K562 (cell line): ENCODE results near the gene NAA15. TPM values are rescaled to one million over a fixed set of nuclear protein-coding genes. Genes with fewer than 3 reads are reported as not detected.

Experiments
- ARNT ChIP-seq, 2 experiments: fragments of 450-650 bp; IDR thresholded peaks; 2 replicates each; pipeline ENCODE4 v1.6.1; 2016; ENCODE audit warnings: mild to moderate bottlenecking in 1 of 2
- BRCA1 ChIP-seq, 2 experiments: fragments of 450-650 bp in 1 of 2; sonication (generic) in 1 of 2; formaldehyde crosslinking in 1 of 2; IDR thresholded peaks; 2 replicates each; pipeline versions ENCODE4 v1.5.0 to v1.6.1; 2017 to 2020; ENCODE audit warnings: mild to moderate bottlenecking in 1 of 2, missing genetic modification reagents in 1 of 2
- BRF1 ChIP-seq: IDR thresholded peaks from 3 replicates; pipeline ENCODE4 v1.6.1; 2011; ENCODE audit warnings: borderline replicate concordance, mild to moderate bottlenecking; ENCODE audit not compliant: insufficient read length; ENCODE audit errors: extremely low read depth
- EHMT2 ChIP-seq: fragments of 450-650 bp; IDR thresholded peaks from 2 replicates; pipeline ENCODE4 v1.6.1; 2018; ENCODE audit warnings: antibody characterized with exemption
- EP400 ChIP-seq: fragments of 450-650 bp; IDR thresholded peaks from 2 replicates; pipeline ENCODE4 v1.6.1; 2017; ENCODE audit warnings: antibody characterized with exemption, mild to moderate bottlenecking, moderate library complexity
- LARP7 ChIP-seq: fragments of 450-650 bp; IDR thresholded peaks from 2 replicates; pipeline ENCODE4 v1.6.1; 2016
- SMARCE1 ChIP-seq: fragments of 450-650 bp; IDR thresholded peaks from 2 replicates; pipeline ENCODE4 v1.7.1; 2016; ENCODE audit warnings: mild to moderate bottlenecking
- SPI1 ChIP-seq: IDR thresholded peaks from 2 replicates; pipeline ENCODE4 v1.6.1; 2011; ENCODE audit warnings: low read depth, low read length, control low read depth, borderline replicate concordance
- TCF7 ChIP-seq: sonication (generic); IDR thresholded peaks from 2 replicates; pipeline ENCODE4 v1.6.1; 2016; ENCODE audit warnings: antibody characterized with exemption, borderline replicate concordance
- ZFX ChIP-seq: sonication (generic); formaldehyde crosslinking; IDR thresholded peaks from 2 replicates; pipeline ENCODE4 v1.8.0; 2022; ENCODE audit warnings: mild to moderate bottlenecking, missing genetic modification reagents, moderate library complexity
- polyA plus RNA-seq, 8 experiments: library from polyadenylated mRNA; depleted of rRNA in 4 of 8; stranded (reverse) in 5 of 8; unstranded in 3 of 8; fragments of >200 nt; fragmentation: Nextera tagmentation in 2 of 8; fragmentation: Illumina TruSeq in 1 of 8; extraction: Ambion mirVana in 2 of 8; extraction: Trizol in 1 of 8; gene quantifications; 2 replicates each; pipeline versions ENCODE4 v1.2.1 to v1.2.3, GENCODE V29; 2011 to 2014; ENCODE audit warnings: inconsistent platforms in 1 of 8, missing spikeins in 1 of 8
- total RNA-seq, 7 experiments: library from RNA; depleted of rRNA in 6 of 7; stranded (reverse); fragments of >200 nt in 6 of 7; fragmentation: Illumina TruSeq in 2 of 7; extraction: Trizol in 2 of 7; gene quantifications; 2 replicates each; pipeline versions ENCODE4 v1.2.1 to v1.2.3, GENCODE V29; 2011 to 2021; ENCODE audit warnings: low replicate concordance in 1 of 7
- TF ChIP-seq, protein P1 (sequence below), 2 experiments: fragments of 450-650 bp in 1 of 2; sonication (generic) in 1 of 2; formaldehyde crosslinking in 1 of 2; IDR thresholded peaks; 2 replicates each; pipeline versions ENCODE4 v1.7.1 to v1.9.0; 2016 to 2022; ENCODE audit warnings: inconsistent platforms in 1 of 2, mild to moderate bottlenecking in 1 of 2, missing genetic modification reagents in 1 of 2
- TF ChIP-seq, protein P2 (sequence below): fragments of 450-650 bp; IDR thresholded peaks from 2 replicates; pipeline ENCODE4 v1.6.1; 2016
- TF ChIP-seq, protein P3 (sequence below): fragments of 450-650 bp; IDR thresholded peaks from 2 replicates; pipeline ENCODE4 v1.6.1; 2017; ENCODE audit warnings: antibody characterized with exemption, mild to moderate bottlenecking

The NAA15 gene
- total and polyA plus RNA-seq, 9 of the 15 experiments (the other 6 are each of a cell fraction or from before 2014, with no cell fraction given), result 37.8 to 117 (median 63.2) TPM

DNA sequence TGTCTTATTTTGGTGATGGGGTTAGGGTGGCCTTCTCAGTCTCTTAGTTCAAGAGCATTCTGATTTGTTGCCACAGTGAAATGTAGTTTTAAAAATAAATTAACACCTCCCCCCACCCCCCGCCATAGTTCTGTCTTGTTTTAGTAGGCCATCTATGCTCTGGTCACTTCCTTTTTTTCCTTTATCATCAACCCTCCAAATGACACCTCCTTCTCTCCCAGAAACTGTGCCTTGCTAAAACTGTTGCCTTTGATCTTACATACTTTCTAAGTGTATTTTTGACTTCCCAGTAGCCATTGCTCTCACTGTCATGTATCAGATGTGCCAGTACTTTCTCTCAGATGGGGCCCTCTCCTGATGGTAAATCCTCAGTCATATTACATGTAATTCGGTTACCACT, 15.4 kb downstream of the NAA15 start (continued):
- TF ChIP-seq, protein P1, sequence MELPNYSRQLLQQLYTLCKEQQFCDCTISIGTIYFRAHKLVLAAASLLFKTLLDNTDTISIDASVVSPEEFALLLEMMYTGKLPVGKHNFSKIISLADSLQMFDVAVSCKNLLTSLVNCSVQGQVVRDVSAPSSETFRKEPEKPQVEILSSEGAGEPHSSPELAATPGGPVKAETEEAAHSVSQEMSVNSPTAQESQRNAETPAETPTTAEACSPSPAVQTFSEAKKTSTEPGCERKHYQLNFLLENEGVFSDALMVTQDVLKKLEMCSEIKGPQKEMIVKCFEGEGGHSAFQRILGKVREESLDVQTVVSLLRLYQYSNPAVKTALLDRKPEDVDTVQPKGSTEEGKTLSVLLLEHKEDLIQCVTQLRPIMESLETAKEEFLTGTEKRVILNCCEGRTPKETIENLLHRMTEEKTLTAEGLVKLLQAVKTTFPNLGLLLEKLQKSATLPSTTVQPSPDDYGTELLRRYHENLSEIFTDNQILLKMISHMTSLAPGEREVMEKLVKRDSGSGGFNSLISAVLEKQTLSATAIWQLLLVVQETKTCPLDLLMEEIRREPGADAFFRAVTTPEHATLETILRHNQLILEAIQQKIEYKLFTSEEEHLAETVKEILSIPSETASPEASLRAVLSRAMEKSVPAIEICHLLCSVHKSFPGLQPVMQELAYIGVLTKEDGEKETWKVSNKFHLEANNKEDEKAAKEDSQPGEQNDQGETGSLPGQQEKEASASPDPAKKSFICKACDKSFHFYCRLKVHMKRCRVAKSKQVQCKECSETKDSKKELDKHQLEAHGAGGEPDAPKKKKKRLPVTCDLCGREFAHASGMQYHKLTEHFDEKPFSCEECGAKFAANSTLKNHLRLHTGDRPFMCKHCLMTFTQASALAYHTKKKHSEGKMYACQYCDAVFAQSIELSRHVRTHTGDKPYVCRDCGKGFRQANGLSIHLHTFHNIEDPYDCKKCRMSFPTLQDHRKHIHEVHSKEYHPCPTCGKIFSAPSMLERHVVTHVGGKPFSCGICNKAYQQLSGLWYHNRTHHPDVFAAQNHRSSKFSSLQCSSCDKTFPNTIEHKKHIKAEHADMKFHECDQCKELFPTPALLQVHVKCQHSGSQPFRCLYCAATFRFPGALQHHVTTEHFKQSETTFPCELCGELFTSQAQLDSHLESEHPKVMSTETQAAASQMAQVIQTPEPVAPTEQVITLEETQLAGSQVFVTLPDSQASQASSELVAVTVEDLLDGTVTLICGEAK (IDR thresholded peaks at IDR 0.05), result no peak
- TF ChIP-seq, protein P1 (CRISPR knock-in tag; IDR thresholded peaks at IDR 0.05), result no peak
- TF ChIP-seq BRF1 (no peak), EHMT2 (peak; percentile 41; the same call in 1 of the 2 replicates), SMARCE1 (peak; percentile 39; the same call in 1 of the 2 replicates), TCF7 (0 out of 2 replicates have a peak, but pooled peaks have one; percentile 75), ZFX (CRISPR knock-in tag) (no peak), ARNT (IDR thresholded peaks at IDR 0.05) (no peak), LARP7 (no peak), BRCA1 (IDR thresholded peaks at IDR 0.05) (no peak), BRCA1 (CRISPR knock-in tag; IDR thresholded peaks at IDR 0.05) (no peak), EP400 (peak; percentile 10; the same call in 1 of the 2 replicates), SPI1 (peak; percentile 94)
- TF ChIP-seq, protein P2, sequence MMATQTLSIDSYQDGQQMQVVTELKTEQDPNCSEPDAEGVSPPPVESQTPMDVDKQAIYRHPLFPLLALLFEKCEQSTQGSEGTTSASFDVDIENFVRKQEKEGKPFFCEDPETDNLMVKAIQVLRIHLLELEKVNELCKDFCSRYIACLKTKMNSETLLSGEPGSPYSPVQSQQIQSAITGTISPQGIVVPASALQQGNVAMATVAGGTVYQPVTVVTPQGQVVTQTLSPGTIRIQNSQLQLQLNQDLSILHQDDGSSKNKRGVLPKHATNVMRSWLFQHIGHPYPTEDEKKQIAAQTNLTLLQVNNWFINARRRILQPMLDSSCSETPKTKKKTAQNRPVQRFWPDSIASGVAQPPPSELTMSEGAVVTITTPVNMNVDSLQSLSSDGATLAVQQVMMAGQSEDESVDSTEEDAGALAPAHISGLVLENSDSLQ, result 0 out of 2 replicates have a peak, but pooled peaks have one; percentile 13
- TF ChIP-seq, protein P3, sequence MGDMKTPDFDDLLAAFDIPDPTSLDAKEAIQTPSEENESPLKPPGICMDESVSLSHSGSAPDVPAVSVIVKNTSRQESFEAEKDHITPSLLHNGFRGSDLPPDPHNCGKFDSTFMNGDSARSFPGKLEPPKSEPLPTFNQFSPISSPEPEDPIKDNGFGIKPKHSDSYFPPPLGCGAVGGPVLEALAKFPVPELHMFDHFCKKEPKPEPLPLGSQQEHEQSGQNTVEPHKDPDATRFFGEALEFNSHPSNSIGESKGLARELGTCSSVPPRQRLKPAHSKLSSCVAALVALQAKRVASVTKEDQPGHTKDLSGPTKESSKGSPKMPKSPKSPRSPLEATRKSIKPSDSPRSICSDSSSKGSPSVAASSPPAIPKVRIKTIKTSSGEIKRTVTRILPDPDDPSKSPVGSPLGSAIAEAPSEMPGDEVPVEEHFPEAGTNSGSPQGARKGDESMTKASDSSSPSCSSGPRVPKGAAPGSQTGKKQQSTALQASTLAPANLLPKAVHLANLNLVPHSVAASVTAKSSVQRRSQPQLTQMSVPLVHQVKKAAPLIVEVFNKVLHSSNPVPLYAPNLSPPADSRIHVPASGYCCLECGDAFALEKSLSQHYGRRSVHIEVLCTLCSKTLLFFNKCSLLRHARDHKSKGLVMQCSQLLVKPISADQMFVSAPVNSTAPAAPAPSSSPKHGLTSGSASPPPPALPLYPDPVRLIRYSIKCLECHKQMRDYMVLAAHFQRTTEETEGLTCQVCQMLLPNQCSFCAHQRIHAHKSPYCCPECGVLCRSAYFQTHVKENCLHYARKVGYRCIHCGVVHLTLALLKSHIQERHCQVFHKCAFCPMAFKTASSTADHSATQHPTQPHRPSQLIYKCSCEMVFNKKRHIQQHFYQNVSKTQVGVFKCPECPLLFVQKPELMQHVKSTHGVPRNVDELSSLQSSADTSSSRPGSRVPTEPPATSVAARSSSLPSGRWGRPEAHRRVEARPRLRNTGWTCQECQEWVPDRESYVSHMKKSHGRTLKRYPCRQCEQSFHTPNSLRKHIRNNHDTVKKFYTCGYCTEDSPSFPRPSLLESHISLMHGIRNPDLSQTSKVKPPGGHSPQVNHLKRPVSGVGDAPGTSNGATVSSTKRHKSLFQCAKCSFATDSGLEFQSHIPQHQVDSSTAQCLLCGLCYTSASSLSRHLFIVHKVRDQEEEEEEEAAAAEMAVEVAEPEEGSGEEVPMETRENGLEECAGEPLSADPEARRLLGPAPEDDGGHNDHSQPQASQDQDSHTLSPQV, result 0 out of 2 replicates have a peak, but pooled peaks have one; percentile 21
